Measurements from ENCODE around the gene SCGB1D4.

GRCh38 chr11:62338218-62338617, 39.3 kb upstream of the SCGB1D4 start:
- TF ChIP-seq GATA3 (IDR thresholded peaks at IDR 0.05; ENCODE audit: low read depth, low read length), result no peak
- no peak for TF ChIP-seq GATA2 (IDR thresholded peaks at IDR 0.05; ENCODE audit: low read depth, low read length)
